Gastroesophageal sphincter (tissue), 3 donors: ENCODE results near the gene ZNF384.

Source experiments
- CTCF ChIP-seq, 4 experiments: fragments of 200-600 bp in 2 of 4; fragments of 450-650 bp in 2 of 4; sonication (generic) in 1 of 4; IDR thresholded peaks; one replicate each; pipeline ENCODE4 v1.5.1; 2017 to 2019; ENCODE audit warnings: antibody characterized with exemption in 4 of 4, mild to moderate bottlenecking in 2 of 4, moderate library complexity in 2 of 4
- EP300 ChIP-seq: sonication (generic); formaldehyde crosslinking; IDR thresholded peaks from one replicate; pipeline ENCODE4 v1.6.1; 2017; ENCODE audit warnings: antibody characterized with exemption, mild to moderate bottlenecking
- POLR2A ChIP-seq, 2 donors: fragments of 450-650 bp; IDR thresholded peaks; one replicate each; pipeline ENCODE4 v1.6.1; 2017; ENCODE audit warnings: antibody characterized with exemption in 2 of 2, mild to moderate bottlenecking in 2 of 2, moderate library complexity in 1 of 2
- POLR2AphosphoS5 ChIP-seq: sonication (generic); formaldehyde crosslinking; IDR thresholded peaks from one replicate; pipeline ENCODE4 v1.6.1; 2017; ENCODE audit warnings: antibody characterized with exemption

- no peak for TF ChIP-seq CTCF (IDR thresholded peaks at IDR 0.05)
- TF ChIP-seq POLR2AphosphoS5, result no peak
- TF ChIP-seq POLR2A (IDR thresholded peaks at IDR 0.05), result no peak
- TF ChIP-seq EP300, result no peak
Measured at GRCh38 chr12:6653342-6653741, 35.8 kb downstream of the ZNF384 start.
